RWPE2 (cell line): ENCODE results near the gene ASPDH.

Source experiments
- ATAC-seq: fragments of 200-7000 bp; cut with Tn5 transposase; 3 replicates; pipeline ENCODE4 v1.9.1; 2021; ENCODE audit warnings: low read depth
- DNase-seq: peaks from one replicate; pipeline ENCODE4 v3.0.0-alpha.2; 2020; ENCODE audit warnings: low spot score
- H3K27ac ChIP-seq: fragments of 450-650 bp; 2 replicates; pipeline ENCODE4 v1.5.1; 2017; ENCODE audit warnings: mild to moderate bottlenecking; ENCODE audit not compliant: poor library complexity, severe bottlenecking
- H3K27me3 ChIP-seq: fragments of 250-450 bp; sonication (Bioruptor Pico); 2 replicates; pipeline ENCODE4 v1.5.1; 2021; ENCODE audit warnings: mild to moderate bottlenecking, moderate library complexity; ENCODE audit not compliant: insufficient read depth, poor library complexity, severe bottlenecking
- H3K36me3 ChIP-seq: fragments of 250-450 bp; sonication (Bioruptor Pico); 2 replicates; pipeline ENCODE4 v1.5.1; 2020; ENCODE audit warnings: low read depth, mild to moderate bottlenecking, moderate library complexity
- H3K4me1 ChIP-seq: fragments of 250-450 bp; sonication (Bioruptor Pico); 2 replicates; pipeline ENCODE4 v1.5.1; 2021; ENCODE audit warnings: mild to moderate bottlenecking, moderate library complexity; ENCODE audit not compliant: insufficient read depth, poor library complexity, severe bottlenecking
- H3K4me3 ChIP-seq: fragments of 250-450 bp; sonication (Bioruptor Pico); 2 replicates; pipeline ENCODE4 v1.5.1; 2021; ENCODE audit warnings: mild to moderate bottlenecking, moderate library complexity; ENCODE audit not compliant: severe bottlenecking
- H3K9me3 ChIP-seq: fragments of 250-450 bp; sonication (Bioruptor Pico); 2 replicates; pipeline ENCODE4 v1.5.1; 2021; ENCODE audit warnings: mild to moderate bottlenecking, moderate library complexity; ENCODE audit not compliant: severe bottlenecking
- CTCF ChIP-seq: fragments of 450-650 bp; IDR thresholded peaks from one replicate; pipeline ENCODE4 v1.5.1; 2017; ENCODE audit warnings: mild to moderate bottlenecking, moderate library complexity; ENCODE audit not compliant: poor library complexity, severe bottlenecking

ASPDH gene

GRCh38 chr19:50509366-50509765, 4.3 kb downstream of the ASPDH start:
- H3K4me3 ChIP-seq, result no peak overlapping the region
- H3K9me3 ChIP-seq, result no peaks in the 10 kb centered on the region
- no peak for ATAC-seq
- DNase-seq, result no peak
- no peaks in the 10 kb centered on the region for H3K27me3 ChIP-seq
- H3K27ac ChIP-seq, result no peak overlapping the region
- no peaks in the 10 kb centered on the region for H3K4me1 ChIP-seq
- no peak for TF ChIP-seq CTCF
- H3K36me3 ChIP-seq, result no peaks in the 10 kb centered on the region

GRCh38 chr19:50508843-50509190, 4.9 kb downstream of the ASPDH start:
- no peak for TF ChIP-seq CTCF
- Histone ChIP-seq H3K36me3 (no peaks in the 10 kb centered on the region), H3K27ac (no peak overlapping the region), H3K4me3 (no peak overlapping the region), H3K4me1 (no peaks in the 10 kb centered on the region), H3K27me3 (no peaks in the 10 kb centered on the region), H3K9me3 (no peaks in the 10 kb centered on the region)
- ATAC-seq (no peak), DNase-seq (no peak)

- no peaks in the 10 kb centered on the region for H3K4me1 ChIP-seq
Measured at GRCh38 chr19:50507376-50507775, 6.3 kb downstream of the ASPDH start.

GRCh38 chr19:50506700-50507099, 7.0 kb downstream of the ASPDH start:
- no peaks in the 10 kb centered on the region for H3K4me1 ChIP-seq
- DNase-seq (no peak), ATAC-seq (no peak)
- no peak overlapping the region for H3K4me3 ChIP-seq
- H3K27ac ChIP-seq, result no peak overlapping the region
- H3K9me3 ChIP-seq, result no peaks in the 10 kb centered on the region
- H3K27me3 ChIP-seq, result no peaks in the 10 kb centered on the region
- TF ChIP-seq CTCF, result no peak
- no peaks in the 10 kb centered on the region for H3K36me3 ChIP-seq

More at GRCh38 chr19:50507376-50507775, 6.3 kb downstream of the ASPDH start:
- no peaks in the 10 kb centered on the region for H3K9me3 ChIP-seq
- ATAC-seq (no peak), DNase-seq (no peak)
- no peak for TF ChIP-seq CTCF
- H3K36me3 ChIP-seq, result no peaks in the 10 kb centered on the region
- H3K4me3 ChIP-seq, result no peak overlapping the region
- H3K27me3 ChIP-seq, result no peaks in the 10 kb centered on the region
- no peak overlapping the region for H3K27ac ChIP-seq

GRCh38 chr19:50505856-50506611, 7.7 kb downstream of the ASPDH start:
- DNase-seq (no peak), ATAC-seq (no peak)
- no peak overlapping the region for H3K27ac ChIP-seq
- H3K36me3 ChIP-seq, result no peaks in the 10 kb centered on the region
- H3K9me3 ChIP-seq, result no peaks in the 10 kb centered on the region
- no peak for TF ChIP-seq CTCF
- no peaks in the 10 kb centered on the region for H3K27me3 ChIP-seq
- no peak overlapping the region for H3K4me3 ChIP-seq
- no peaks in the 10 kb centered on the region for H3K4me1 ChIP-seq
